Panc1 (cell line): Measurements from ENCODE around the gene APLF.

Experiments
- CTCF ChIP-seq: fragments of 450-650 bp; IDR thresholded peaks from 2 replicates; pipeline ENCODE4 v1.5.1; 2017; ENCODE audit warnings: mild to moderate bottlenecking
- POLR2AphosphoS5 ChIP-seq: IDR thresholded peaks from 2 replicates; pipeline ENCODE4 v1.6.1; 2012; ENCODE audit warnings: mild to moderate bottlenecking, low read depth, low read length, moderate library complexity
- SIN3A ChIP-seq: IDR thresholded peaks from 2 replicates; pipeline ENCODE4 v1.6.1; 2012; ENCODE audit warnings: low read depth, mild to moderate bottlenecking, low read length, moderate library complexity, borderline replicate concordance; ENCODE audit not compliant: insufficient read depth

- TF ChIP-seq CTCF: no peak
- TF ChIP-seq SIN3A: no peak
- no peak for TF ChIP-seq POLR2AphosphoS5
Measured at GRCh38 chr2:68519236-68519635, 51.9 kb downstream of the APLF start.
